Retina (tissue), 1 donor: ENCODE measurements around the gene TYW1.
"Not testable (repeated sequence)": the region's sequence is repeated elsewhere in the genome, so short reads cannot be mapped to it uniquely, and the experiment has no call there.

Experiments used
- DNase-seq: peaks from one replicate; pipeline ENCODE4 v3.0.0-alpha.2; 2016

The TYW1 gene

GRCh38 chr7:67049908-67050307 lies 53.3 kb downstream of the TYW1 start:
- not testable (repeated sequence) for DNase-seq

GRCh38 chr7:67052161-67052560 lies 55.5 kb downstream of the TYW1 start:
- DNase-seq, result not testable (repeated sequence)

GRCh38 chr7:67056683-67057082 lies 60.0 kb downstream of the TYW1 start:
- DNase-seq, result no peak

GRCh38 chr7:67061321-67061720 lies 64.7 kb downstream of the TYW1 start:
- DNase-seq, result not testable (repeated sequence)

GRCh38 chr7:67062802-67063201 lies 66.2 kb downstream of the TYW1 start:
- DNase-seq, result not testable (repeated sequence)

GRCh38 chr7:67066950-67067622 lies 70.5 kb downstream of the TYW1 start:
- not testable (repeated sequence) for DNase-seq

- DNase-seq, result not testable (repeated sequence)
Observed at GRCh38 chr7:67076120-67076519, 79.5 kb downstream of the TYW1 start.

- not testable (repeated sequence) for DNase-seq
Observed at GRCh38 chr7:67082880-67083279, 86.2 kb downstream of the TYW1 start.

- not testable (repeated sequence) for DNase-seq
Observed at GRCh38 chr7:67089261-67089660, 92.6 kb downstream of the TYW1 start.

GRCh38 chr7:67091053-67091452 lies 94.4 kb downstream of the TYW1 start:
- DNase-seq, result not testable (repeated sequence)

- DNase-seq, result not testable (repeated sequence)
Observed at GRCh38 chr7:67098031-67098430, 101.4 kb downstream of the TYW1 start.

GRCh38 chr7:67099406-67099805 lies 102.8 kb downstream of the TYW1 start:
- DNase-seq, result not testable (repeated sequence)

GRCh38 chr7:67100038-67100437 lies 103.4 kb downstream of the TYW1 start:
- DNase-seq, result not testable (repeated sequence)

GRCh38 chr7:67100956-67101361 lies 104.3 kb downstream of the TYW1 start:
- DNase-seq, result no peak

- DNase-seq, result not testable (repeated sequence)
Observed at GRCh38 chr7:67104937-67105336, 108.3 kb downstream of the TYW1 start.

- no peak for DNase-seq
Observed at GRCh38 chr7:67105377-67105776, 108.7 kb downstream of the TYW1 start.

- DNase-seq, result not testable (repeated sequence)
Observed at GRCh38 chr7:67106255-67106654, 109.6 kb downstream of the TYW1 start.

- not testable (repeated sequence) for DNase-seq
Observed at GRCh38 chr7:67111342-67111741, 114.7 kb downstream of the TYW1 start.

GRCh38 chr7:67114483-67115246 lies 118.0 kb downstream of the TYW1 start:
- DNase-seq, result not testable (repeated sequence)

GRCh38 chr7:67120491-67120890 lies 123.9 kb downstream of the TYW1 start:
- DNase-seq, result not testable (repeated sequence)

- DNase-seq, result not testable (repeated sequence)
Observed at GRCh38 chr7:67128257-67128656, 131.6 kb downstream of the TYW1 start.

GRCh38 chr7:67130766-67131165 lies 134.1 kb downstream of the TYW1 start:
- not testable (repeated sequence) for DNase-seq

- not testable (repeated sequence) for DNase-seq
Observed at GRCh38 chr7:67134912-67135311, 138.3 kb downstream of the TYW1 start.
